ENCODE data around the gene XDH.

The XDH gene

GRCh38 chr2:31414601-31415241 is at the start of gene XDH:
TSS of gene XDH (minus strand) at chr2:31414742. CDS start at chr2:31414666, 76 bp downstream.
- no peak for DNase-seq (ENCODE audit: low spot score)

- no peak for DNase-seq (ENCODE audit: low spot score)
These were observed 43.1 kb upstream of the XDH start for GRCh38 chr2:31457651-31458050.

GRCh38 chr2:31446848-31447247 is 32.3 kb upstream of the XDH start:
- no peak for DNase-seq (ENCODE audit: low spot score)

- DNase-seq (ENCODE audit: low spot score): no peak
These were observed 27.8 kb upstream of the XDH start for GRCh38 chr2:31442376-31442775.

- DNase-seq (ENCODE audit: low spot score): no peak
These were observed 26.2 kb upstream of the XDH start for GRCh38 chr2:31440764-31441163.

GRCh38 chr2:31434911-31435310 is 20.4 kb upstream of the XDH start:
- no peak for DNase-seq (ENCODE audit: low spot score)

- DNase-seq (ENCODE audit: low spot score): no peak
These were observed 19.0 kb upstream of the XDH start for GRCh38 chr2:31433541-31433940.

GRCh38 chr2:31430439-31431165 is 16.1 kb upstream of the XDH start:
- DNase-seq (ENCODE audit: low spot score): no peak

GRCh38 chr2:31429759-31430438 is 15.4 kb upstream of the XDH start:
- DNase-seq (ENCODE audit: low spot score): no peak

- DNase-seq (ENCODE audit: low spot score): no peak
These were observed 14.5 kb upstream of the XDH start for GRCh38 chr2:31429040-31429439.

GRCh38 chr2:31428001-31428418 is 13.5 kb upstream of the XDH start:
- no peak for DNase-seq (ENCODE audit: low spot score)

- DNase-seq (ENCODE audit: low spot score): no peak
These were observed 11.6 kb upstream of the XDH start for GRCh38 chr2:31426096-31426495.

- DNase-seq (ENCODE audit: low spot score): no peak
These were observed 7.1 kb upstream of the XDH start for GRCh38 chr2:31421634-31422033.

- no peak for DNase-seq (ENCODE audit: low spot score)
These were observed 6.4 kb upstream of the XDH start for GRCh38 chr2:31420936-31421335.

- DNase-seq (ENCODE audit: low spot score): no peak
These were observed 4.8 kb upstream of the XDH start for GRCh38 chr2:31419386-31419785.

- DNase-seq (ENCODE audit: low spot score): no peak
These were observed 879 bp upstream of the XDH start for GRCh38 chr2:31415421-31415820.

GRCh38 chr2:31413862-31414550 is 536 bp downstream of the XDH start:
- no peak for DNase-seq (ENCODE audit: low spot score)

- no peak for DNase-seq (ENCODE audit: low spot score)
These were observed 1.5 kb downstream of the XDH start for GRCh38 chr2:31413025-31413424.

GRCh38 chr2:31411771-31412170 is 2.8 kb downstream of the XDH start:
- DNase-seq (ENCODE audit: low spot score): no peak

GRCh38 chr2:31406593-31407385 is 7.8 kb downstream of the XDH start:
- no peak for DNase-seq (ENCODE audit: low spot score)

- no peak for DNase-seq (ENCODE audit: low spot score)
These were observed 9.7 kb downstream of the XDH start for GRCh38 chr2:31404827-31405226.

GRCh38 chr2:31404302-31404701 is 10.2 kb downstream of the XDH start:
- DNase-seq (ENCODE audit: low spot score): peak; percentile 6

All from hematopoietic multipotent progenitor cell treated with erythropoietin and hydrocortisone succinate and interleukin-3 and kit ligand, for 15 days (in vitro differentiated cells).